Stromal cell of bone marrow (primary cell): Measurements from ENCODE around the gene OLR1.

Experiments used
- DNase-seq: peaks from one replicate; pipeline ENCODE4 v3.0.0-alpha.2; 2012; ENCODE audit warnings: low read depth

Gene OLR1

DNA sequence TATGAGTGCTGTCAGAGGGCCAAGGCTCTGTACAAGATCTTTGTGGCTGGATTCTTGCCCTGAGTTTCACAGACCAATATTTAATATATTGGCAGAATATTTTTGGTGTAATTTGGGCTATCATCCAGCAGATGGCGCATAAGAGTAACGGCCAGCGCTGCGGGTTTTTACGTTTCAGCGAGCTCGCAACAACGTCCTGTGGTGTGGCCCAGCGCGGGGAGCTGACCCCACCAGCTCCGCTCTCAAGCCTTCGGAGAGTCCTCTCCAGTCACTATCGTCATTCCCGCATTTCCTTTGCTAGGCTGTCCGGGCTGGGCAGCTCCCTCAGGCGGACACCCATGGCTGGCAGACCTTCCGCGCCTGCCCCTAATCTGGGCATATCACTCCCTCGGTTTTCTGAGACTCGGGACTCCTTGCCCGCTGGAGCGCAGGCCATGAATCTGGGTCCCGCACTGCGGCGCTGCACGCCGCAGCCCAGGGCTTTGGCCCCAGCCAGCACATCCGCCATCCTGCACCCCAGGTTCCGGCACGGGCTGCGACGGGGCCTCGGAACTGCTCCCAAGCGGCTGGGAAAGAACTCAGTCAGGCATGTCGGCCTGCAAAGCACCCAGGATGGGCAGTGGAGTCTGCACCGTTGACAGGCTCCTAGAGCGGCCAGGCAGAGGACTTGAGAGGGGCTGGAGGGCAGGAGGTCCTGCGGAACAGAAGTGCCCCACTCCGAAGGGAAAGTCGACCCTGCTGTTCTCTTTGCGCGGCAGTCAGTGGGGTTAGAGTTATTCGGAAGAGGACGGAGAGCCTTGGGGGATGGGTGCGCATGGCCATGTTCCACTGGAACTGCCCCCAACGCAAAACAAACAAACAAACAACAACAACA lies 18.4 kb downstream of the OLR1 start:
- DNase-seq: peak; percentile 47

DNA sequence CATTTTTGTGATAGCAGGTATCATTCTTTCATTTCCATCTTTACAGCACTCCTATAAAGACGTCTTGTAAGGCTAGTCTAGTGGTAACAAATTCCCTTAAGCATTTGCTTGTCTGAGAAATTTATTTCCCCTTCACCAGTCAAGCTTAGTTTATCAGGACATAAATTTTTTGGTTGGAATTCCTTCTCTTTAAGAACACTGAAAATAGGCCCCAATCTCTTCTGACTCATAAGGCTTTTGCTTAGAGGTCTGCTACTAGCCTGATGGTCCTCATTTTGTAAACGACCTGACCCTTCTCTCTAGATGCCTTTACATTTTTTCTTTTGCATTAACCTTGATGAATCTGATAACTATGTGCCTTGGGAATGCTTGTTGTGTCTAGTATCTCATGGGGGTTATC lies 20.3 kb downstream of the OLR1 start:
- DNase-seq: no peak

DNA sequence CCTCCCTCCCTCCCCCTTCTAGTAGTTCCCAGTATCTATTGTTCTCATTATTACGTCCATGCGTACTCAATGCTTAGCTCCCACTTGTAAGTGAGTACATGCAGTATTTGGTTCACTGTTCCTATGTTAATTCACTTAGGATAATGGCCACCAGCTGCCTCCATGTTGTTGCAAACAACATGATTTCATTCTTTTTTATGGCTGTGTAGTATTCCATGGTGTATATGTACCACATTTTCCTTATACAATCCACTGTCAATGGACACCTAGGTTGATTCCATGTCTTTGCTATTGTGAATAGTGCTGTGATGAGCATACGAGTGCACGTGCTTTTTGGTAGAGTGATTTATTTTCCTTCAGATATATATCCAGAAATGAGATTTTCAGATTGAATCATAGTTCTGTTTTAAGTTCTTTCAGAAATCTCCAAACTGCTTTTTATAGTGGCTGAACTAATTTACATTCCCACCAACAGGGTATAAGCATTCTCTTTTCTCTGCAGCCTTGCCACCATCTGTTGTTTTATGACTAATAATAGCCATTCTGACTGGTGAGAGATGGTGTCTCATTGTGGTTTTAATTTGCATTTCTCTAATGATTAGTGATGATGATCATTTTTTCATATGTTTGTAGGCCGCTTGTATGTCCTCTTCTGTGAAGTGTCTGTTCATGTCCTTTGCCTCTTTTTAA lies 24.1 kb downstream of the OLR1 start:
- DNase-seq: no peak

DNA sequence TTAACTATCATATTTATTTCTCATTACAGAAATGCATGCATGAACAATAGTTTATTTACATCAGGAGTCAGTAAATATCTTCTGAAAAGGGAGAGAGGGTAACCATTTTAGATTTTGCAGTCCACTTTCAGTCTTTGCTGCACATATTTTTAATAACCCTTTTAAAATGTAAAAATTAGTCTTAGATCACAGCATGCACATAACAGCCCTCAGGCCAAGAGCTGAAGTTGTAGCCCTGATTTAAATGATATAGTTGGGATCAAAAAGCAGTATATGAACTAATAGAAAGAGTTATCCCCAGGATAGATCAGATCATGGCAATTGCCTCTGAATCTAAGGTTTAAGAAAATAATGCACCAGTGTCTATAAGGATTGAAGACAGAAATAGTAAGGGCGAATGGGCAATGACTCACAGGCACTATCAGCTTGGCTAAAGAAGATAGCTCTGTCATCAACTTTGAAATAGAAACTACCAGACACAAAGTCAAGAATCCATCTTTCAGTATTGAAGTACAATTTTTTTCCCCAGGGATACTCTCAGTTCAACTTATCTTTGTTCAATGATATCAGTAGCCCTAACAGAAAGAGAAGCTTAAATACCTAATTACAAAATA lies 28.8 kb downstream of the OLR1 start:
- no peak for DNase-seq

GRCh38 chr12:10140001-10140400 lies 31.9 kb downstream of the OLR1 start:
- DNase-seq: peak; percentile 28

- DNase-seq: no peak
Measured at GRCh38 chr12:10136637-10137205, 35.2 kb downstream of the OLR1 start.

GRCh38 chr12:10135126-10135525 lies 36.8 kb downstream of the OLR1 start:
- no peak for DNase-seq

GRCh38 chr12:10132850-10133370 lies 39.0 kb downstream of the OLR1 start:
- DNase-seq: no peak

GRCh38 chr12:10131111-10131690 lies 40.7 kb downstream of the OLR1 start:
- DNase-seq: no peak

DNA sequence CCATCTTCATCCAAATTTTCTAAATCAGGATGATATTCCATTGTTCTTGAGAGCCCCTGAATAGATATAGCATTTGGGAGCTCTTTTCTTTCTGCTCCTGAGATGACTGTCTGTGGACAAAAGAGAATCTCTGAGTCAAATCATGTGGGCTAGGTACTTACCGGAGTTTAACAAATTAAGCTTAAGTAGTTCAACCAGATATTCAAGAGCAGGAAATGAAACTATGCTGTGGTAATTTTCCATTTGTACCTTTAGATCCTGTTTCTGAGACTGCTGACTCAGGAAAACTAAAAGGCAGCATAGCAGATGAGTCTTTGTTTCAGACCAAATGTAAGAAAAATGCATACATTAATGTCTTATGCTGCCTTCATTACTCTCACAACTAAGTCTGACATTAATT lies 41.9 kb downstream of the OLR1 start, which contains the start of gene CLEC7A:
TSS of gene CLEC7A (minus strand) at position 158 of the 400 bp plus-strand sequence. CDS start at position 41, 117 bp downstream.
- DNase-seq: no peak

- no peak for DNase-seq
Measured at GRCh38 chr12:10128687-10129086, 43.2 kb downstream of the OLR1 start.

DNA sequence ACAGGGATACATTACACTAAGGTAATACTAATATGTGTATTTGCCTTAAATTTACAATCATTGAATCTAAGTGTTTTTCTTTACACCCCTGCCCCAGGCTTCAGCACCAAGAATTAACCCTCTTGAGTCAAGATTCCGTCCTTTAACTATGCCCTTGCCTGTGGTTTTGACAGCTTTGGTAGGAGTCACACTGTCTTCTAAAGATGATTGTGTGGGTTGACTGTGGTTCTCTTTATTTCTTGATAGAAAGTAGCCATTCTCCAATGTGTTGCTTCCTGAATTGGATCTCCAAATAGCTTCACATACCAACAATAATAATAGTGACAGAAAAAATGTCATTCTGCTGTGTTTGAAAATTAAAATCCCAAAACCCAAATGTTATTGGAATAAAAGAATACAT lies 45.5 kb downstream of the OLR1 start:
- no peak for DNase-seq

- no peak for DNase-seq
Measured at GRCh38 chr12:10122689-10123088, 49.2 kb downstream of the OLR1 start.

DNA sequence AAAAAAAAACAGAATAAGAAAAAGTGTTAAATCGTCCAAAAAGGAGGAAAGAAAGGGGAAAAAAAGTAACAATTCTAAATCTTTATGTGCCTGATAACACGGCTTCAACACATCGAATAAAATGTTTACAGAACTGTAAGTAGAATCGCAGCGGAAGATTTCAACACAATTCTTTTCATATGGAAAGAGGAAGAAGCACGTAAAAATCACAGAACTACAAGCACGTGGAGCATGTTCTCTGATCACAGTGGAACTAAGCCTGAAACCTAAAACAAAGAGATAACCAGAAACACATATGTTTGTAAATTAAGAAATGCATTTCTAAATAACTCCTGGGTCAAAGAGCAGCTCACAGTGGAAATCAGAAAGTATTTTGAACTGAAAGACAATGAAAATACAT lies 50.7 kb downstream of the OLR1 start:
- no peak for DNase-seq

- DNase-seq: peak; percentile 22
Measured at GRCh38 chr12:10119066-10119465, 52.9 kb downstream of the OLR1 start.

DNA sequence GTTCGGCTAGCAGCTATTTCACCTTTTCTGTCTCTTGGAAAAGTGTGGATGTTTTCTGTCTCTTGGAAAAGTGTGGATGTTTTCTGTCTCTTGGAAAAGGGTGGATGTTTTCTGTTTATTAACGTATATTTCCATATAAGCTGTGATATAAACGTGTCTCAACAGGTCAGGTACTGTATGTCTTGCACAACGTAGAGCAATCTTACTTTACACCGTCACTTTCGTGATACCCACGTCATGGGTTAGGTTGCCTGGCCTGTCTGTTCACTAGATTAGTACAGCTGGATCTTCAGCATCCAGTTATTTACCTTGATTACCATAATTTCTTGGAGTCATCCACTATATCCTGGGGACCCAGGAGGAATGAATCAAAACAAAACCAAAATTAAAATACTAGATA lies 56.0 kb downstream of the OLR1 start:
- no peak for DNase-seq

- no peak for DNase-seq
Measured at GRCh38 chr12:10115311-10115710, 56.6 kb downstream of the OLR1 start.

DNA sequence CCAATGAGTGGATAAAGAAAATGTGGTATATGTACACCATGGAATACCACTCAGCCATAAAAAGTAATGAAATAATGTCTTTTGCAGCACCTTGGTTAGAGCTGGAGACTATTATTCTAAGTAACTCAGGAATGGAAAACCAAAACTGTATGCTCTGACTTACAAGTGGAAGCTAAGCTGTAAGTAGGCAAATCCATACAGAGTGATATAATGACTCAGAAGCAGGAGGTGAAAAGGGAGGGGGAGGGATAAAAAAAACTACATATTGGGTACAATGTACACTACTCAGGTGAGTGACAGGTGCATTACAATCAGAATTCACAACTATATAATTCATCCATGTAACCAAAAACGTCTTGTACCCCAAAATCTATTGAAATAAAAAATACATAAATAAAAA lies 58.0 kb downstream of the OLR1 start:
- no peak for DNase-seq

- DNase-seq: no peak
Measured at GRCh38 chr12:10113075-10113474, 58.9 kb downstream of the OLR1 start.

GRCh38 chr12:10111451-10111850 lies 60.5 kb downstream of the OLR1 start:
- no peak for DNase-seq

DNA sequence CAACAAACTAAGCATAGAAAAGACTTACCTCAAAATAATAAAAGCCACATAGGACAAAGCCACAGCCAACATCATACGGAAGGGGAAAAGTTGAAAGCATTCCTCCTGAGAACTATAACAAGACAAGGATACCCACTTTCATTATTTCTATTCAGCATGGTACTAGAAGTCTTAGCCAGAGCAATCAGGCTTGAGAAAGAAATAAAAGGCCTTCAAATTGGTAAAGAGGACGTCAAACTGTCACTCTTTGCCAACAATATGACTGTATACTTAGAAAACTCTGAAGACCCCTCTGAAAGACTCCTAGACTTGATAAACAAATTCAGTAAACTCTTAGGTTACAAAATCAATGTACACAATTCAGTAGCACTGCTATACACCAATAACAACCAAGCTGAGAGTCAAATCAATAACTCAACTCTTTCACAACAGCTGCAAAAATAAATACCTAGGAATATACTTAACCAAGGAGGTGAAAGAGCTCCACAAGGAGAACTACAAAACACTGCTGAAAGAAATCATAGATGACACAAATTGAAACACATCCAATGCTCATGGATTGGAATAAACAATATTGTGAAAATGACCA lies 61.6 kb downstream of the OLR1 start:
- no peak for DNase-seq
